Keratinocyte (primary cell): ENCODE data around the gene RAB7B. TPM values are rescaled to one million over a fixed set of nuclear protein-coding genes. Genes with fewer than 3 reads are reported as not detected.

Source experiments
- DNase-seq: peaks from one replicate; pipeline ENCODE4 v3.0.0-alpha.2; 2011; ENCODE audit warnings: low read depth, missing footprints, low spot score
- FAIRE-seq: peaks from 2 replicates; lab custom pipeline; 2011; peaks lifted over from hg19 to GRCh38; lab: Jason Lieb, UNC
- H2AFZ ChIP-seq: 2 replicates; pipeline ENCODE4 v1.6.0; 2012; ENCODE audit warnings: low read length, control low read depth, inconsistent platforms; ENCODE audit not compliant: control insufficient read depth
- H3K27ac ChIP-seq: 2 replicates; pipeline ENCODE4 v1.5.1; 2011; ENCODE audit warnings: low read length; ENCODE audit not compliant: control insufficient read depth, insufficient read depth
- H3K27me3 ChIP-seq: 3 replicates; pipeline ENCODE4 v1.6.0; 2011; ENCODE audit warnings: low read length; ENCODE audit not compliant: control insufficient read depth, insufficient read depth; ENCODE audit errors: extremely low read depth
- H3K36me3 ChIP-seq, 2 experiments: 2 replicates in 1 of 2; 3 replicates in 1 of 2; pipeline ENCODE4 v1.5.1; 2011; ENCODE audit warnings: low read length in 2 of 2, mild to moderate bottlenecking in 1 of 2; ENCODE audit not compliant: control insufficient read depth in 2 of 2, insufficient read depth in 2 of 2; ENCODE audit errors: extremely low read depth in 1 of 2
- H3K4me1 ChIP-seq: 3 replicates; pipeline ENCODE4 v1.5.1; 2011; ENCODE audit warnings: low read length; ENCODE audit not compliant: control insufficient read depth, insufficient read depth; ENCODE audit errors: extremely low read depth
- H3K4me2 ChIP-seq: 3 replicates; pipeline ENCODE4 v1.6.0; 2011; ENCODE audit warnings: low read depth, low read length; ENCODE audit not compliant: control insufficient read depth, insufficient read depth; ENCODE audit errors: extremely low read depth
- H3K4me3 ChIP-seq, 3 experiments: fragments of 200-600 bp in 1 of 3; sonication (generic) in 1 of 3; 2 replicates in 2 of 3; 3 replicates in 1 of 3; pipeline ENCODE4 v1.5.1; 2011 to 2016; ENCODE audit warnings: low read length in 3 of 3, mild to moderate bottlenecking in 3 of 3, control low read depth in 2 of 3, inconsistent platforms in 1 of 3, low read depth in 1 of 3, mixed read lengths in 1 of 3, mixed run types in 1 of 3, moderate library complexity in 1 of 3; ENCODE audit not compliant: control insufficient read depth in 2 of 3, insufficient read depth in 2 of 3; ENCODE audit errors: extremely low read depth in 1 of 3
- H3K79me2 ChIP-seq: 2 replicates; pipeline ENCODE4 v1.6.0; 2012; ENCODE audit warnings: low read length; ENCODE audit not compliant: control insufficient read depth, insufficient read depth
- H3K9ac ChIP-seq: 3 replicates; pipeline ENCODE4 v1.6.0; 2011; ENCODE audit warnings: low read length; ENCODE audit not compliant: control insufficient read depth, insufficient read depth; ENCODE audit errors: extremely low read depth
- H3K9me1 ChIP-seq: 3 replicates; pipeline ENCODE4 v1.6.0; 2011; ENCODE audit warnings: low read length; ENCODE audit not compliant: control insufficient read depth, insufficient read depth; ENCODE audit errors: extremely low read depth
- H3K9me3 ChIP-seq: 2 replicates; pipeline ENCODE4 v1.5.1; 2012; ENCODE audit warnings: low read depth, low read length; ENCODE audit not compliant: control insufficient read depth
- H4K20me1 ChIP-seq: 3 replicates; pipeline ENCODE4 v1.6.0; 2011; ENCODE audit warnings: low read length; ENCODE audit not compliant: control insufficient read depth, insufficient read depth; ENCODE audit errors: extremely low read depth
- CTCF ChIP-seq, 3 experiments: IDR thresholded peaks in 1 of 3; conservative IDR thresholded peaks in 1 of 3; optimal IDR thresholded peaks in 1 of 3; 2 replicates in 2 of 3; 3 replicates in 1 of 3; pipeline versions ENCODE3 to v1.5.1; 2011; ENCODE audit warnings: low read length in 3 of 3, mild to moderate bottlenecking in 3 of 3, moderate library complexity in 2 of 3, control low read depth in 1 of 3, inconsistent platforms in 1 of 3; ENCODE audit not compliant: insufficient read depth in 2 of 3; ENCODE audit errors: extremely low read depth in 1 of 3
- EZH2 ChIP-seq: IDR thresholded peaks from one replicate; pipeline ENCODE4 v1.6.1; 2012; ENCODE audit warnings: inconsistent platforms, mild to moderate bottlenecking, low read length, moderate library complexity
- dilution Hi-C: fragments of 300-500 bp; cut with MboI; formaldehyde crosslinking; loops from one replicate; pipeline ENCODE4 v1.7.0; 2020; ENCODE audit warnings: low sequenced_read_pairs; ENCODE audit not compliant: extremely low pct_ligation_motif_present
- polyA plus RNA-seq, 5 experiments: library from polyadenylated mRNA; depleted of rRNA in 3 of 5; stranded (reverse) in 3 of 5; stranded (forward) in 1 of 5; unstranded in 1 of 5; fragments of >200 nt; gene quantifications; 1 replicate in 1 of 5; 2 replicates in 3 of 5; 3 replicates in 1 of 5; pipeline versions ENCODE4 v1.2.1 to v1.2.3, GENCODE V29; 2011 to 2012; ENCODE audit warnings: missing spikeins in 2 of 5, low read depth in 1 of 5, low replicate concordance in 1 of 5

The RAB7B gene
- polyA plus RNA-seq, 1 donor (not counting 4 experiments of a cell fraction or from before 2014, with no cell fraction given): 47.8 TPM

GRCh38 chr1:206005778-206006180 lies 2.6 kb upstream of the RAB7B start:
- Histone ChIP-seq H3K9me1 (no peaks in the 10 kb centered on the region), H3K27ac (peak overlapping the region; percentile 94)

GRCh38 chr1:206005234-206005633 lies 2.0 kb upstream of the RAB7B start:
- H3K9ac ChIP-seq: peak overlapping the region; percentile 61
- H4K20me1 ChIP-seq: no peaks in the 10 kb centered on the region
- no peaks in the 10 kb centered on the region for H3K9me1 ChIP-seq
- peak overlapping the region; percentile 94 for H3K27ac ChIP-seq
- no peaks in the 10 kb centered on the region for H3K79me2 ChIP-seq
- DNase-seq (no peak), FAIRE-seq (no peak)
- H2AFZ ChIP-seq: peak overlapping the region; percentile 78
- H3K4me2 ChIP-seq: peak overlapping the region; percentile 58
- dilution Hi-C loops: no loop called here
- no peaks in the 10 kb centered on the region for H3K9me3 ChIP-seq
- no peaks in the 10 kb centered on the region for H3K36me3 ChIP-seq
- H3K4me1 ChIP-seq: peaks cover 55% of the 10 kb centered on the region
- H3K4me3 ChIP-seq: peak overlapping the region in 2 of 3 experiments; percentile 3 to 35
- no peaks in the 10 kb centered on the region for H3K27me3 ChIP-seq
- TF ChIP-seq EZH2: no peak

More at GRCh38 chr1:206005778-206006180, 2.6 kb upstream of the RAB7B start:
- no peak overlapping the region for H2AFZ ChIP-seq
- DNase-seq: no peak
- no peak for TF ChIP-seq CTCF (optimal IDR thresholded peaks at IDR 0.05 in 1 of 3, IDR thresholded peaks at IDR 0.05 in 1 of 3, conservative IDR thresholded peaks at IDR 0.05 in 1 of 3; ENCODE audit: extremely low read depth in 1 of 3, insufficient read depth in 2 of 3, low read length in 3 of 3)
- TF ChIP-seq EZH2: no peak
- H3K9ac ChIP-seq: no peak overlapping the region
- H3K4me1 ChIP-seq: peaks cover 50% of the 10 kb centered on the region
- H3K79me2 ChIP-seq: no peaks in the 10 kb centered on the region
- H3K4me2 ChIP-seq: no peak overlapping the region
- dilution Hi-C loops: no loop called here
- no peaks in the 10 kb centered on the region for H3K36me3 ChIP-seq
- no peak overlapping the region for H3K4me3 ChIP-seq
- H3K27me3 ChIP-seq: no peaks in the 10 kb centered on the region
- FAIRE-seq: no peak
- H3K9me3 ChIP-seq: no peaks in the 10 kb centered on the region
- no peaks in the 10 kb centered on the region for H4K20me1 ChIP-seq

GRCh38 chr1:206004826-206005225 lies 1.6 kb upstream of the RAB7B start:
- FAIRE-seq: no peak
- H3K4me1 ChIP-seq: peaks cover 56% of the 10 kb centered on the region
- H3K27ac ChIP-seq: peak overlapping the region; percentile 94

More at GRCh38 chr1:206004826-206005225, 1.6 kb upstream of the RAB7B start:
- DNase-seq: no peak
- H3K9me1 ChIP-seq: no peaks in the 10 kb centered on the region
- H3K27me3 ChIP-seq: no peaks in the 10 kb centered on the region
- peak overlapping the region; percentile 61 for H3K9ac ChIP-seq
- peaks cover under 1% of the 10 kb centered on the region for H3K79me2 ChIP-seq
- H3K9me3 ChIP-seq: no peaks in the 10 kb centered on the region
- H3K4me3 ChIP-seq: peak overlapping the region in 1 of 3 experiments; percentile 35
- TF ChIP-seq EZH2 (no peak), CTCF (optimal IDR thresholded peaks at IDR 0.05 in 1 of 3, IDR thresholded peaks at IDR 0.05 in 1 of 3, conservative IDR thresholded peaks at IDR 0.05 in 1 of 3; ENCODE audit: extremely low read depth in 1 of 3, insufficient read depth in 2 of 3, low read length in 3 of 3) (no peak)
- H4K20me1 ChIP-seq: no peaks in the 10 kb centered on the region
- dilution Hi-C loops: no loop called here
- H3K4me2 ChIP-seq: peak overlapping the region; percentile 58
- no peaks in the 10 kb centered on the region for H3K36me3 ChIP-seq
- H2AFZ ChIP-seq: peak overlapping the region; percentile 78
